IMR-90 (cell line): ENCODE data around the gene FXYD5. TPM values are rescaled to one million over a fixed set of nuclear protein-coding genes. Genes with fewer than 3 reads are reported as not detected.

Source experiments
- ATAC-seq: fragments of 200-7000 bp; cut with Tn5 transposase; 2 replicates; pipeline ENCODE4 v1.9.1; 2020; ENCODE audit warnings: low read depth, mild to moderate bottlenecking, moderate library complexity
- BruUV-seq: library from RNA; stranded (reverse); fragments of 400-500 nt; replicated peaks from 2 replicates; lab custom pipeline; 2021; lab: Mats Ljungman, UMichigan
- CTCF ChIA-PET: fragments of 300-600 bp; formaldehyde crosslinking; extraction: SDS; loops from one replicate; lab custom pipeline; 2021; ENCODE audit warnings: antibody characterized with exemption; lab: Yijun Ruan, JAX
- POLR2A ChIA-PET: fragments of 300-600 bp; sonication (Branson Sonifier 250); formaldehyde crosslinking; loops from one replicate; lab custom pipeline; 2022; ENCODE audit warnings: antibody characterized with exemption; ENCODE audit not compliant: unreplicated experiment; lab: Charles Lee
- DNase-seq: peaks from one replicate; pipeline ENCODE4 v3.0.0; 2013
- H2AFZ ChIP-seq: replicated peaks from 2 replicates; pipeline ENCODE3; 2013; ENCODE audit warnings: low read length, mild to moderate bottlenecking; ENCODE audit not compliant: poor library complexity
- H2AK5ac ChIP-seq: 2 replicates; pipeline ENCODE4 v1.6.1; 2013; ENCODE audit warnings: low read depth, low read length, inconsistent platforms
- H2AK9ac ChIP-seq: replicated peaks from 2 replicates; pipeline ENCODE3; 2013; ENCODE audit warnings: mild to moderate bottlenecking, low read depth, low read length, moderate library complexity; ENCODE audit not compliant: poor library complexity
- H2BK120ac ChIP-seq: 2 replicates; pipeline ENCODE4 v1.6.1; 2013; ENCODE audit warnings: low read depth, low read length, inconsistent platforms
- H2BK15ac ChIP-seq: 3 replicates; pipeline ENCODE4 v1.6.1; 2013; ENCODE audit warnings: low read depth, low read length, inconsistent platforms
- H2BK20ac ChIP-seq: 2 replicates; pipeline ENCODE4 v1.6.1; 2013; ENCODE audit warnings: low read depth, mild to moderate bottlenecking, inconsistent platforms, low read length, moderate library complexity
- H2BK5ac ChIP-seq: 2 replicates; pipeline ENCODE4 v1.6.1; 2013; ENCODE audit warnings: mild to moderate bottlenecking, low read depth, low read length, inconsistent platforms; ENCODE audit not compliant: poor library complexity, severe bottlenecking
- H3K14ac ChIP-seq: replicated peaks from 2 replicates; pipeline ENCODE4 v1.6.1; 2013; ENCODE audit warnings: low read depth, low read length, inconsistent platforms
- H3K18ac ChIP-seq: 2 replicates; pipeline ENCODE4 v1.6.1; 2013; ENCODE audit warnings: low read depth, low read length, control low read depth
- H3K23ac ChIP-seq: 2 replicates; pipeline ENCODE4 v1.6.1; 2013; ENCODE audit warnings: low read depth, low read length, inconsistent platforms
- H3K27ac ChIP-seq: 2 replicates; pipeline ENCODE4 v1.5.1; 2013; ENCODE audit warnings: mild to moderate bottlenecking, control low read depth, low read length; ENCODE audit not compliant: insufficient read depth
- H3K27me3 ChIP-seq: 2 replicates; pipeline ENCODE4 v1.6.1; 2013; ENCODE audit warnings: low read length; ENCODE audit not compliant: control insufficient read depth, insufficient read depth
- H3K36me3 ChIP-seq: 2 replicates; pipeline ENCODE4 v1.6.1; 2013; ENCODE audit warnings: low read length, mixed read lengths; ENCODE audit not compliant: control insufficient read depth, insufficient read depth
- H3K4ac ChIP-seq: 2 replicates; pipeline ENCODE4 v1.6.1; 2013; ENCODE audit warnings: low read depth, low read length, inconsistent platforms
- H3K4me1 ChIP-seq: 2 replicates; pipeline ENCODE4 v1.6.1; 2013; ENCODE audit warnings: low read length, mixed read lengths; ENCODE audit not compliant: control insufficient read depth, insufficient read depth
- H3K4me2 ChIP-seq: 2 replicates; pipeline ENCODE4 v1.6.1; 2013; ENCODE audit warnings: low read depth, mild to moderate bottlenecking, control low read depth, low read length, moderate library complexity
- H3K4me3 ChIP-seq: 2 replicates; pipeline ENCODE4 v1.5.1; 2013; ENCODE audit warnings: low read depth, mild to moderate bottlenecking, control low read depth, low read length, moderate library complexity; ENCODE audit not compliant: insufficient read depth
- H3K56ac ChIP-seq: 2 replicates; pipeline ENCODE4 v1.6.1; 2013; ENCODE audit warnings: low read length, inconsistent platforms; ENCODE audit not compliant: insufficient read depth; ENCODE audit errors: extremely low read depth
- H3K79me1 ChIP-seq, 2 experiments: 2 replicates each; pipeline ENCODE4 v1.6.1; 2013; ENCODE audit warnings: low read length in 2 of 2, inconsistent platforms in 1 of 2, low read depth in 1 of 2
- H3K9ac ChIP-seq: 2 replicates; pipeline ENCODE4 v1.6.1; 2013; ENCODE audit warnings: low read depth, low read length, control low read depth
- H3K9me1 ChIP-seq: 2 replicates; pipeline ENCODE4 v1.6.1; 2013; ENCODE audit warnings: low read length, inconsistent platforms; ENCODE audit not compliant: insufficient read depth
- H3K9me3 ChIP-seq: 2 replicates; pipeline ENCODE4 v1.6.1; 2013; ENCODE audit warnings: low read length; ENCODE audit not compliant: control insufficient read depth, insufficient read depth
- H4K20me1 ChIP-seq: 2 replicates; pipeline ENCODE4 v1.6.1; 2013; ENCODE audit warnings: low read length, inconsistent platforms; ENCODE audit not compliant: insufficient read depth
- H4K5ac ChIP-seq: 2 replicates; pipeline ENCODE4 v1.6.1; 2013; ENCODE audit warnings: mild to moderate bottlenecking, low read depth, low read length, control low read depth
- H4K8ac ChIP-seq, 2 experiments: 2 replicates each; pipeline ENCODE4 v1.6.1; 2013; ENCODE audit warnings: low read depth in 2 of 2, low read length in 2 of 2, control low read depth in 1 of 2, inconsistent platforms in 1 of 2
- H4K91ac ChIP-seq: 2 replicates; pipeline ENCODE4 v1.6.1; 2013; ENCODE audit warnings: low read depth, low read length, inconsistent platforms; ENCODE audit not compliant: insufficient read depth
- MAZ ChIP-seq: IDR thresholded peaks from 2 replicates; pipeline ENCODE4 v1.6.1; 2012; ENCODE audit warnings: low read depth, mild to moderate bottlenecking, low read length, improper control_type of control experiment, moderate library complexity, borderline replicate concordance
- MXI1 ChIP-seq: IDR thresholded peaks from 2 replicates; pipeline ENCODE4 v1.6.1; 2012; ENCODE audit warnings: low read depth, mild to moderate bottlenecking, low read length, moderate library complexity, borderline replicate concordance
- NFE2L2 ChIP-seq: fragments of 150-350 bp; IDR thresholded peaks from 2 replicates; pipeline ENCODE4 v1.6.1; 2016; ENCODE audit warnings: low read depth, mild to moderate bottlenecking, low read length
- POLR2A ChIP-seq: IDR thresholded peaks from 2 replicates; pipeline ENCODE4 v1.6.1; 2012; ENCODE audit warnings: mild to moderate bottlenecking, low read depth, low read length
- RCOR1 ChIP-seq: IDR thresholded peaks from 2 replicates; pipeline ENCODE4 v1.6.1; 2012; ENCODE audit warnings: mild to moderate bottlenecking, low read length, improper control_type of control experiment; ENCODE audit not compliant: insufficient replicate concordance
- RFX5 ChIP-seq: IDR thresholded peaks from 2 replicates; pipeline ENCODE4 v1.8.0; 2012; ENCODE audit warnings: low read depth, mild to moderate bottlenecking, low read length, moderate library complexity
- WGBS, 2 experiments: methylation state at CpG; one replicate each; pipeline versions ENCODE4 v1.1.5 to v1.1.7; 2013; ENCODE audit warnings: missing lambda C conversion rate in 2 of 2; ENCODE audit not compliant: insufficient read length in 1 of 2; ENCODE audit errors: extremely low coverage in 2 of 2; 5-methylcytosine and 5-hydroxymethylcytosine counted together
- dilution Hi-C: fragments of 300-500 bp; cut with HindIII; formaldehyde crosslinking; loops from one replicate; pipeline ENCODE4 v1.14.3; 2018; ENCODE audit warnings: low sequenced_read_pairs; ENCODE audit not compliant: unreplicated experiment
- in situ Hi-C: fragments of 300-500 bp; cut with MboI; formaldehyde crosslinking; loops from 3 replicates; pipeline ENCODE4 v1.14.3; 2019; ENCODE audit warnings: low sequenced_read_pairs, inconsistent platforms, mixed read lengths
- intact Hi-C: fragments of 100-400 bp; cut with micrococcal nuclease; formaldehyde crosslinking; loops from 2 replicates; pipeline ENCODE4 v1.10.0; 2022
- polyA plus RNA-seq, 3 experiments: library from polyadenylated mRNA; depleted of rRNA; stranded (reverse); fragments of >200 nt; gene quantifications; 2 replicates each; pipeline ENCODE4 v1.2.3, GENCODE V29; 2012; ENCODE audit warnings: low replicate concordance in 1 of 3
- total RNA-seq: library from RNA; depleted of rRNA; stranded (reverse); fragments of >200 nt; gene quantifications from 2 replicates; pipeline ENCODE4 v1.2.3, GENCODE V29; 2012
- TF ChIP-seq, protein P1 (sequence below): fragments of 150-350 bp; IDR thresholded peaks from 2 replicates; pipeline ENCODE4 v1.6.1; 2017; ENCODE audit warnings: mild to moderate bottlenecking, antibody characterized with exemption, low read length, low read depth

The FXYD5 gene
- total and polyA plus RNA-seq, 2 of the 4 experiments (the other 2 are of a cell fraction): 53.6 to 245 TPM

DNA sequence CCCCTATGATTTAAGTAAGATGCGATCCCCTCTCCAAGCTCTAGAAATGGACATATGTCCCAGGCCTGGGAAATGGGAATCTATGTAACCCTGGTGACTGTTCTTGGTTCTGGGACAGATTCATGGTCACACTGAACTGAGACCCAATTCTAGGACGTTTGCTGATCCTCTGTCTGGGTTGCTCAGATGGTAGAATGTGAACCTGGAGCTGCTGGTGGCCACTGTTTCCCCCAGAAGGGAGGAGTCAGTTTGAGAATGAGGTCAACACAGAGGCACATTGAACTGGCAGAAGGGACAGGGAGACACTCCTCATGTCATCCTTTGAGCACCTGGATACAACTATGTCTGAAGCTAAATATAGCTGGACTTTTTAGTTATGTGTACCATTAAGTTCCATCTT, 44.9 kb downstream of the FXYD5 start:
- no peak overlapping the region for H3K4ac ChIP-seq
- no peak overlapping the region for H4K5ac ChIP-seq
- no peak for ATAC-seq
- no peak overlapping the region for H3K9ac ChIP-seq
- no peak overlapping the region for H3K4me3 ChIP-seq
- no TSS peak for BruUV-seq
- no peak overlapping the region for H2AK5ac ChIP-seq
- no peak overlapping the region for H2BK120ac ChIP-seq
- no peaks in the 10 kb centered on the region for H3K36me3 ChIP-seq
- dilution Hi-C loops (no loop called here), in situ Hi-C loops (no loop called here), intact Hi-C loops (no loop called here)
- H4K8ac ChIP-seq: no peak overlapping the region
- no peaks in the 10 kb centered on the region for H3K9me3 ChIP-seq
- H3K27me3 ChIP-seq: peaks cover 8% of the 10 kb centered on the region
- no peak overlapping the region for H2AK9ac ChIP-seq
- H3K27ac ChIP-seq: no peak overlapping the region
- no peak overlapping the region for H2BK15ac ChIP-seq
- no peaks in the 10 kb centered on the region for H4K20me1 ChIP-seq
- no peak overlapping the region for H3K18ac ChIP-seq
- no peaks in the 10 kb centered on the region for H3K79me1 ChIP-seq
- H2BK20ac ChIP-seq: no peak overlapping the region
- no peak overlapping the region for H3K56ac ChIP-seq
- H4K91ac ChIP-seq: no peak overlapping the region
- CTCF ChIA-PET: interaction anchor here (0.6 kb wide), 1 partner anchor 15 kb away, joined by 3 read pairs; no protein-coding TSS in a partner anchor
- H2BK5ac ChIP-seq: no peak overlapping the region
- POLR2A ChIA-PET: interaction anchor here (0.5 kb wide), 1 partner anchor 24 kb away, joined by 4 read pairs; no protein-coding TSS in a partner anchor
- no peak overlapping the region for H3K23ac ChIP-seq
- no peak for DNase-seq
- H3K9me1 ChIP-seq: no peaks in the 10 kb centered on the region
- TF ChIP-seq MAZ: no peak
- TF ChIP-seq, protein P1, sequence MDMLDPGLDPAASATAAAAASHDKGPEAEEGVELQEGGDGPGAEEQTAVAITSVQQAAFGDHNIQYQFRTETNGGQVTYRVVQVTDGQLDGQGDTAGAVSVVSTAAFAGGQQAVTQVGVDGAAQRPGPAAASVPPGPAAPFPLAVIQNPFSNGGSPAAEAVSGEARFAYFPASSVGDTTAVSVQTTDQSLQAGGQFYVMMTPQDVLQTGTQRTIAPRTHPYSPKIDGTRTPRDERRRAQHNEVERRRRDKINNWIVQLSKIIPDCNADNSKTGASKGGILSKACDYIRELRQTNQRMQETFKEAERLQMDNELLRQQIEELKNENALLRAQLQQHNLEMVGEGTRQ: no peak
- no peak for TF ChIP-seq MXI1
- TF ChIP-seq RCOR1: no peak
- TF ChIP-seq NFE2L2: no peak
- no peak for TF ChIP-seq RFX5
- no peak for TF ChIP-seq POLR2A
- no peak overlapping the region for H3K4me2 ChIP-seq
- H3K4me1 ChIP-seq: no peaks in the 10 kb centered on the region
- no peak overlapping the region for H2AFZ ChIP-seq
- no CpG with 5 or more reads among the region's 2 CpGs for WGBS, 2 experiments
- no peak overlapping the region for H3K14ac ChIP-seq
